Measurements from ENCODE around the gene DOC2B.
"Not testable (repeated sequence)": the region's sequence is repeated elsewhere in the genome, so short reads cannot be mapped to it uniquely, and the experiment has no call there.

Gene DOC2B

DNA sequence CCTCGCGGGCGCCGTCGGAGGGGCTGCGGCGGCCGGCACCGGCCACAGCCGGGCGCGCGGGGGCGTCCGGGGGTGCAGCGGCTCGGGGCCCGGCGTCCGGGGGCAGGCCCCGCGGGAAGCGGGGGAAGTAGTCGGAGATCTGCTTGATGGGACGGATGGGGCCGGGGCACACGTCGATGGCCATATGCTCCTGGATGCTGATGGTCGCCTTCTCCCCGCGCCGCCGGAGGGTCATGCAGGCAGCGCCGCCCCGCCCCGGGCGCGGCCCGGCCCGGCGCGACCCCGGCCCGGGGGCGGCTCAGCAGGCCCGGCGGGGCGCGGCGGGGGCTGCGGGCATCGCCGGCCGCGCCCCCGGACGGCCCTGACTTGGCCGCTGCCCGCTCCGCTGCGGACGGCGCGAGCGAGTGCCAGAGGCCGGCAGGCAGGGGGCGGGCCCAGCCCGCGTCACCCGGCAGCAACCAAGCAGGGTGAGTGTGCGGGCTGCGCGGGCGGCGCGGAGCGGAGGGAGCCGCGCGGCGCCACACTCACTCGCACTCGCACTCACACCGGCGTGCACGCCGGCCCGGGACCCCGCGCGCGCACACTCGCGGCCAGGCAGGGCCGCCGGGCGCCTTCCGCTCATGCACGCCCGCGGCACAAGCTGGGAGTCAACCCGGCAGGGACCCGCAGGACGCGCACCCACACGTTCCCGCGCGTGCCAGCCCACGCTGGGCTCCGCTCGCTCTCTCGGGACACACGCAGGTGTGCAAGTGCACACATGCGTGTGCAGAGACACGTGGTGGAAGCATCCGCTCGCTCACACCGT, at the start of gene DOC2B:
DOC2B (minus strand) TSS at position 406 of the 805 bp plus-strand sequence; CDS start at position 235, 171 bp downstream.
- DNase-seq (ENCODE audit: low spot score): peak; percentile 48

DNA sequence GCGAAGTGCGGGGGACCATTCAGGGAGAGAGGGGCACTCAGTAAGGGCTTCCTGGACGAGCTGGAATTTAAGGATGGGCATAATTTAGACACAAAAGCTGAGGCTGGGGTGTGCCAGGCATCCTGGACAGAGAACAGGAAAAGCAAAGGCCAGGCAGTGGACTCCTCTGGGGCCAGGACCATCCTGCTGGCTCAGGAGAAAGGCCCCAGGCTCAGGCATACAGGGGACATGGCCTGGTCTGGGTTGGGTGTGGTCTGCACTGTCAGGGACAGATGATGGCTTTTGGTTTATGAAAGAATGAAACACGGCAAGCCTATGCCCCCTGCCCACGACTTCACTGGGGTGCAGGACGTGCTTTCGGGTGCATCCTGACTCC, 48.9 kb upstream of the DOC2B start:
- no peak for DNase-seq (ENCODE audit: low spot score)

DNA sequence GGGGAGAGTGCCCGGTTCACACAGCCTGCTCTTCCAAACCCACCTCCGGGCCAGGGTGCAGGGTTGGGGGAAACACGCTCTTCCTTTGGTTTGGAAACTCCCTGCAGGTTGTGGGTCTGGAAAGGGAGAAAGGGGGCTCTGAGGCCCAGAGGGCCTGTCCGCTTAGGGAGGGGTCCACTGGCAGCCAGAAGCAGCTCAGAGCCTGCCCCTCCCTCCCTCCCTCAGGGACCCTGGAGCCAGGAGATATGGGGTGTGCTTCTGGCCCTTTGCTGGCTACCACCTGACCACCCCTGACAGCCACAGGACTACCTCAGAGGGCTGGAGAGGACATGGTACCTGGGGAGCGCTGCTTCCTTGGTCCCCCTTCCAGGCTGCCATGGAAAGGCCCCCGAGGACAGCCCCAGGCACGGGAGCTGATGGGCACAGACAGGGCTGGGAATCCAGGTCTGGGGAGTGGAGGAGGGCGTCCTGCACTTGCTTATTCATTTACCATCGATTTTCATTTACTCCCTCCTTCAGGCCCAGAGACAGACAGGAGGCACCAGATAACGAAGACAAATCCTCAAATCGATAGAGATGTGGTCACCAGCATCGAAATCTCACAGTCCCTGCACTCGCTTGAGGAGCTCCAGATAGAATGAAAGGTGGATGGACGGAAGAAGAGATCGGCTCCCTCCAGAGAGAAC, 48.4 kb upstream of the DOC2B start:
- no peak for DNase-seq (ENCODE audit: low spot score)

DNA sequence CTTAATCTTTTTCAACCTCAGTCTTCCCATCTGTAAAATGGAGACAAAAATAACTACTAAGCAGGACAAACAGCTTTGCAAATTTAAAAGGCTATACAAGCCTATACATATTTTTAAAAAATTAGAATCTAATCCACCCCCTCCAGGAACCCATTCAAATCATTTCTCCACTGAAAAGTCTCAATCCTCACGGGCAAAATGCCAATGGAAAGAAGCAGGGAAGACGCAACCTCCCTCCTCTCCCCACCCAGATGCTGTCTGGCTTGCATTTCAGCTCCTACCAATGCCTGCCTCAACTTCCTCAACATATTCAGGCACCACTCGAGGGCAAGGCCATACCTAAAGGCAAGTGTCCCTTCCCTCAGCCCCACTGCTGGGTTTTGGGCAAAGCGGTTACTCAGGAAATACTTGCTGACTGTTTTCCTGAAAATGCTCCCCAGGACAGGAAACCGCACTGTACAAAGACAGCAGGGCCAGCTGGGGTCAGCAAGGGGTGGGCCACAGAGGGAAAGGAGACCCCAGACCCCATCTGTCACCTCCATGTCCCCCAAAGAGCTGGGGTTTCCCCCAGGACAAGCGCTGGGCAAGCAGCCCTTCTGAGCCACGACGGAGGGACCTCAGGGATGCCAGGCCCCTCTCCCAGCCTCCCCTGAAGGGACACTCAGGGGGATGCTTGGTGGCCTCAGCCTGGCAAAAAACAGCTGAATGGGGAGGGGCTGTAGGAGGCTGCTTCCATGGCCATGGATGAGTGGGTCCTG, 47.7 kb upstream of the DOC2B start:
- DNase-seq (ENCODE audit: low spot score): no peak

DNA sequence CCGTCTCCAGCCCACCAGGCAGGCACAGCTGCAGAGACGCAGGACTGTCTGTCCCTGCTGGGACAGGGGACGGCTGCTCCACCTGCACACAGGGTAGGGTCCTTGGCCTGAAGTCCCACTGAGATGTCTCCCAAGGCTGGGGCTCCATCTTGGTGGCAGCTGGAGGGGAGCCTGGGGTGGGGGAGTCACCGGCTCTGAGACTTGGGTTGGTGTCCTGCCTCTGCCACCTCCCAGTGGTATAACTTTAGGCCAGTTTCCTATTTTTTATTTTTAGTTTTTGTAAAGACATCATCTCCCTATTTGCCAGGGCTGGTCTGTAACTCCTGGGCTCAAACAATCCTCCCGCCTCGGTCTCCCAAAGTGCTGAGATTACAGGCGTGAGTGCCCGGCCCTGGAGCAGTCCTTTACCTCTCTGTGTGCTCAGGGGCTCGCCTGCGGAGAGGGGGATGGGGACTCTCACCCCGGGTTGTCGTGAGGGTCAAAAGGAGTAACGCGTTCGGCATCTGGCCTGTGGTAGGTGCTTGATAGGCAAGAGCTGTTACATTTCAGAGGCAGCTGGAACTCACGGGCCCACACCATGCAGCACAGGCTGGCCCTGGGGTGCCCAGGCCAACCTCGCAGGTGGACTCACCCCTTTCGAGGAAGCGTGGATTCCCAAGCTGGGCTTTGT, 46.6 kb upstream of the DOC2B start:
- no peak for DNase-seq (ENCODE audit: low spot score)

DNA sequence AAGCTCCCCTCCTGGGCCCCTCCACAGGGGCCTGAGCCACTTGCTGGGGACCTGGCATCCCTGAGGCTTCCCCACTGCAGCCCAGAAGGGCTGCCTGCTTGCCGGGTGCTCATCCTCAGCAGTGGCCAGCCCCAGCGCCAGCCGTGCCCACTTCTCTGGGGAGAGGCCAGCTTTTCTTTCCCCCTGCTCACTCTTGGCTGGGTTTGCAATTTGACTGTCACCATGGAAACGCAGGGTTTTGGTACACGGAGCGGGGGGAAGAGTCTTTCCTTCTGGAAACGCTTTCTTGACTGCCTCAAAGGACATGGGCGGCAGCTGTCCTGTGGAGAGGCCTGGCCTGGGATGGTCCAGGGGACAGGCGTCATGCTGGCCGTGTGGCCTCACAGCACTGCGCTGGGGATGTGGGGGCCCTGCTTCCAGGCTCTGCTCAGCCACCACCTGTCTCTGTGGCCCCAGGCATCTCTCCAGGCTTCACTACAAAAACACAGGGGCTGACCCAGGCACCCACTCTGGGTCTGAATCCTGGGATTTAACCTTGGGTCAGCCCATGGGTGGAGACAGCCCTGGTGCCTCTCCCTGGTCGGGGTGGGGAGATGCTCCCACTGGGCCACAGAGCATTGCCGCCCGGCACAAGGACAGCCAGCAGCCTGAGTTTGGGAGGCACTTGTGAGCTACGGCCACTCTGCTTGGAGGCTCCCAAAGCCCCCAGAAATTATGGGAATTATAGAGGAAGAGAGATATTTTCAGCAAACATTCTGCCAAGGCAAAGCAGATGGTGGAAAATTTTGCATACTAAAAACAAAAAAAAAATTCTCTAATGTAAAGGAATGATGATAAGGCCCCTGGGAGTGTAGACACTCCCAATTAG, 45.9 kb upstream of the DOC2B start:
- no peak for DNase-seq (ENCODE audit: low spot score)

DNA sequence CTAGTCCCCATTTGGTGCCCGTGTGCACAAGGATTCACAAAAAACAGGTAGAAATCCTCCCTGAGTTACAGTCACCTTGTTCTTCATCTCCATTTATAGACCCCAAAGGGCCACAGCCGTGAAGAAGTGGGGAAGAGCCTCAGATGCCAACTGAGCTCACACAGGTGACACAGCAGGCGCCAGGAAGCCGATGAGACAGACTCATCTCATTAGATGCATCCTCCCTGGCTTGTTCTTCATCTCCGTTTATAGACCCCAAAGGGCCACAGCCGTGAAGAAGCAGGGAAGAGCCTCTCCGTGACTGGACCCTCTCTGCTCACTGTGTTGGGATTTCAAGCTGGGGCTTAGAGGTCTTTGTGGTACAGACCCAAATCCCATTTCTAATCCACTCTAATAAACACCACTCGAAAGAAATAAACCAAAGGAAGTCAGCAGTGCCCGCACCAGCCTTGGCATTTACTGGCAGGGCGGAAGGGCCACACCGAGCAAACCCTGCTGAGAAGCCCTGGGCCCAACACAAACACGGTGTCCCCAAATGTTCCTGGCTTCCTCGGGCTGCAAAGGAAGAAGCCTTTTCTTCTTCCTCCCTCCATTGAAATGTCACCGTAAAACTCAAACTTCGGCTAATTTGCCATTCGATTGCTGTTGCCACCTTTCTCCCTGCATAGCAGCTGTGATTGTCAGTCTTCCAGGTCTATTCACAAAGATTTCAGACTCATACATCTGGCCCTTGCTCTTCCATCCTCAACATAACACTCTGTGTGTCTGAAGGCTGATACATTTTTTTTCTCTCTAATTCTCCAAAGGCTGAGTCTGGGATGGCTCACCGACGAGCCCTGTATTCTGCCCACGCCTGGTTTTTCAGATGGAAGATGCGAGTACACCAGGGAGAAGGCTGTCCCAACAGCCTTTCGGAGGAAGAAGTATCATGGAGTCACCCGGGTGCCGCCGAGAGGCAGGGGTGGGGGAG, 44.9 kb upstream of the DOC2B start:
- DNase-seq (ENCODE audit: low spot score): no peak

DNA sequence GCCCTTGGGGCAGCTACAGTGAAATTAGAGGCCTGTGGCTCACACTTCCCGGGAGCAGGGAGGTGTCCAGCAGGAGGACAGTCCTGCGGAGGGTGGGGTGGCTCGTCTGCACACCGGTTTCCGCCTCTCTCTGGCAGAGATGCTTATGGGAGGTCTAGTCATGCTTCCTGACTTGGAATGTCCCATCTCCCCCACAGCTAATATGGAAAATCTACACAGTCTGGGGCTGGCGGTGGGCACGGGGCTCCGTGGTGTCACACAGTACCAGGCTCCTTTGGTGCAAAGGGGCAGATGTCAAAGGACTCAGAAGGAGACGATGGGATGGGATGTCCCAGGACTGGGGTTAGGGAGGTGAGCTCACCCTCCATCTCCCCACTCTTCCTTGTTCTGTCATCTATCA, 44.1 kb upstream of the DOC2B start:
- no peak for DNase-seq (ENCODE audit: low spot score)

DNA sequence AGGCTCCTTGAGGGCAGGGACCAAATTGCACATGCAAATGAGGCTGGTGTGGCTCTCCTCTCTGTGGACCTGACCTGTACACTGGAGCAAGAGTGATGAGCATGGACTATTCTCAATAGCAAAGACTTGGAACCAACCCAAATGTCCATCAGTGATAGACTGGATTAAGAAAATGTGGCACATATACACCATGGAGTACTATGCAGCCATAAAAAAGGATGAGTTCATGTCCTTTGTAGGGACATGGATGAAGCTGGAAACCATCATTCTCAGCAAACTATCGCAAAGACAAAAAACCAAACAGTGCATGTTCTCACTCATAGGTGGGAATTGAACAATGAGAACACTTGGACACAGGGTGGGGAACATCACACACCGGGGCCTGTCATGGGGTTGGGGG, 43.1 kb upstream of the DOC2B start:
- DNase-seq (ENCODE audit: low spot score): not testable (repeated sequence)

DNA sequence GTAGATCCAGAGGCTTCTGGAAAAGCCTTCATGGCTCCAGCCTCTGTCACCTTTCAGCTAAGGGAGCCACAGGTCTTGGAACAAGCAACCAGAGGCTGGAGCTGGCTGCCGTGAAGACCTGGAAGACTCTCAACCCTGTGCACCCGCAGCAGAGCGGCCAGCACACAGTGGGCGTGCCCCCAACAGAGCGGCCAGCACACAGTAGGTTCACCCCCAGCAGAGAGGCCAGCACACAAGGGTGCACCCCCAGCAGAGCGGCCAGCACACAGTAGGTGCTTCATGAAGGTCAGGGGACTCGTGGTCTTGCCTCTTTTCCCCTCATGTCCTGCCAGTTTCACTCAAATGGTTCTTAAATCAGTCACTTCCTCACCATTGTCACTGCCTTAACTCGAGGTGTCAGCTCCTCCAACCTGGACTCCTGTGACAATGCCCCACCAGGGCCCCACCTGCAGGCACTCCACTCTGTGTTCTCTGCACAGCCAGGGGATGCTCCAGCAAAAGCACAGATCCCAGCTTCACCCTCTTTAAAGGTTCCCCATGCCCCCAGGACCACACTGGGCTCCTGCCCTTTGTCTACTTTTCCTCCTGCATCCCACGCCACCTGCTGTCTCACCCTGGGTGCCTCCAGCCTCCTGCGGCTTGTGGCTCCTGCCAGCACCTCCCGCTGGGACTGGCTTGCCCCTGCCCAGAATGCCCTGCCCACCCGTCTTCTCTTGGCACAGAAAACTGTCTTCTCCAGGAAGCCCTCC, 42.4 kb upstream of the DOC2B start:
- DNase-seq (ENCODE audit: low spot score): no peak

DNA sequence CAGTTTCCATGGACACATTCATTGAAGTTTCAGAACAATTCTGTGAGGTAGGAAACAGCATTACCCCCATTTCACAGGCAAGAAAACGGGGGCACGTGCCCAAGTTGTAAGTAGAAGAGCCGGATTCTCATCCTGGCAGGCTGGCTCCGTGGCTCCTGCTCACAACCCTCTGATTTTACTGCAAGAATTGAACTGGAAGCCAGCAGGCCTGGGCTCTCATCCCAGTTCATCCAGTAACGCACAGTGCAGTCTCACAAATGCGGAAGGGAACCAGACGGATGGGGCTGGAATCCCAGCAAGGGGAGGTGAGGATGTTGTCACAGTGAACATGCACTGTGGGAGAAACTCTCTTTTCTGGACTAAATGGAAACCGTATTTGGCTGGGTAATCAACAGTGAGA, 40.7 kb upstream of the DOC2B start:
- no peak for DNase-seq (ENCODE audit: low spot score)

DNA sequence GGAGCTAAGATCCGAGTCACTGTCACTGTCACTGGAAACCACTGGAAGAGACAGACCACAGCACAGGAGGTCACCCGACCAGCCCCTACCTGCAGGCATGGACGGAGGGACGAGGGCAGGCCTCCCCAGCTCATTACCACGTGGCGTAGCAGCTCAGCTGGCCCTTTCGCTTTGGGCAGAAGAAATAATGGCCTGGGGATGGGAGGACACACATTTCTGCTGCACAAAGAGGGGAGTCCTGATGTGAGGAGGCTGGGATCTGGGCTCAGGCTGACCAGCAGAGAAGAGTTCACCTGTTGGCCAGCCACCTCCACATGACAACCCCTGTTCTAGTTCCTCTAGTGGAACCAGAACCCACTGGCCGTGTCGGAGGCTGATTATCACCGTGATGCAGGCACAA, 38.2 kb upstream of the DOC2B start:
- DNase-seq (ENCODE audit: low spot score): no peak

DNA sequence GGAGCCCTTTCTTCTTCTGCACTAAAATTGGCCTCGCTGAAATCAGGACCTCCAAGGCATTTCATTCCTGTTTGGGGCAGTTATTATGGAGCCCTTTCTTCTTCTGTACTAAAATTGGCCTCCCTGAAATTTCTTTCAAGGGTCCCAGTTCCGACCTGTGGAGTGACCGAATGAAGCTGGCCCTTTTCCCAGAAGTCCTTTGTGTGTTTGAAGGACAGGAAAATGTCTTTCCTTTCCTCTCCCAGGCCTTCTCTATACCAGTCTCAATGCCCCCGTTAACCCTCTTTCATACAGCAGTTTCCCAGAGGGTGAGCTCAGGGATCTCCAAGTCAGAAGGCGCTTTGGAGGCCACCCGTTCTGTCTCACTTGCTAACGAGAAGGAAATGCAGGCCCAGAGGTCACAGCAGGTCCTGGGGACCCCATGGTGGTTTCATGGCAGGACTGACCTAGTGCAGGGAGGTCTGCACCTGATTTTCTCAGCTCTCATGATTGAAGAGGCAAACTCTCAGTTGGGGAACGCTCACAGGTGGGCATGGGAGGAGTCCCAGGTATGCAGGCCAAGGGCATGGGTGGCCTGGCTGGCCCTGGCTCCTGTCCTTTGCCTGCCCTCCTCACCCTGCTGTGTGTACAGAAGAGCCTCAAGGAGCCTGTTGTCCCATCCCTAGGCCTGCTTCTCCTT, 37.1 kb upstream of the DOC2B start:
- no peak for DNase-seq (ENCODE audit: low spot score)

DNA sequence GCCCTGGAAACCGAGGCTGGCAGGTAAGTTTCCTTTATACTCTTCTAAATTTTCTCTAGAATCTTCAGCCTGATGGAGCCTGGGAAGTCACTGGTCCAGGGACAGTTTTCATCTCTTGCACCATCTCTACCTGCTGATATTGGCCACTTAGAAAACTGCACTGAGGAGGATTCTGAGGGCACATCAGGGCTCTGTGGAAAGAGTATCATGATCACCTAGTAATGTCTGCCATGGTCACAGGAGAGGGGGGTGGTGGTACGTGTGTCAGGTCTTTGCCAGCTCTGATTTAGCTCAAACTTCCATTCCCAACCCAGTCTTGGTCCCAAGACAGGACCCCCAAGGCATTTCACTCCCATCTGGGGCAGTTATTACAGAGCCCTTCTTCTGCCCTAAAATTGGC, 35.2 kb upstream of the DOC2B start:
- no peak for DNase-seq (ENCODE audit: low spot score)

DNA sequence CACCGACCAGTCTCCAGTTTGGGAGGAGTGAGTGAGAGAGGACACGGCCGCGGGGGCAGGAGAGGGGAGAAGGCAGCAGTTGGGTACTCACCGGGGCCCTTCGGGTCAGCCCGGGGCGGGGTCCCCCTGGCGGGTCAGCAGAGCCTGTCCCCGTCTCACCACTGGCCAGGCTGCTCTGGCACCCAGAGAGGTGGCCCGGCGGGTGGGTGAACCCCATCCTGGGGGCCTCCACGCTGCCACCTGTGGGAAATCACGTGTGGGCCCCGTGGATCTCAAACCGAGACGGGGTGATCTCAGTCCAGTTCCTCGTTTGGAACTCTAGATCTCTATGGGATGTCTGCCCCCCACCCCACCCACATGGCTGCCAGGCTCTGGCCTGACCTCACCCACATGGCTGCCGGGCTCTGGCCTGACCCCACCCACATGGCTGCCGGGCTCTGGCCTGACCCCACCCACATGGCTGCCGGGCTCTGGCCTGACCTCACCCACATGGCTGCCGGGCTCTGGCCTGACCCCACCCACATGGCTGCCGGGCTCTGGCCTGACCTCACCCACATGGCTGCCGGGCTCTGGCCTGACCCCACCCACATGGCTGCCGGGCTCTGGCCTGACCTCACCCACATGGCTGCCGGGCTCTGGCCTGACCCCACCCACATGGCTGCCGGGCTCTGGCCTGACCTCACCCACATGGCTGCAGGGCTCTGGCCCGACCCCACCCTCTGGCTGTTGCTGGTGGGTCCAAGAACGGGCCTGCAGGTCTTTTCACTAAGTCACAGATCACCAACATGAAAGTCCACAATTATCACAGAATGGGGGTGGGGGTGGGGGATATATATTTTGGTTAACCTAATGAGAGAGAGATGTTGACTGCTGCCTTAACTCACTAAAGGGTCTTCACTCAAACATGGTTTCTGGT, 34.4 kb upstream of the DOC2B start:
- DNase-seq (ENCODE audit: low spot score): not testable (repeated sequence)

DNA sequence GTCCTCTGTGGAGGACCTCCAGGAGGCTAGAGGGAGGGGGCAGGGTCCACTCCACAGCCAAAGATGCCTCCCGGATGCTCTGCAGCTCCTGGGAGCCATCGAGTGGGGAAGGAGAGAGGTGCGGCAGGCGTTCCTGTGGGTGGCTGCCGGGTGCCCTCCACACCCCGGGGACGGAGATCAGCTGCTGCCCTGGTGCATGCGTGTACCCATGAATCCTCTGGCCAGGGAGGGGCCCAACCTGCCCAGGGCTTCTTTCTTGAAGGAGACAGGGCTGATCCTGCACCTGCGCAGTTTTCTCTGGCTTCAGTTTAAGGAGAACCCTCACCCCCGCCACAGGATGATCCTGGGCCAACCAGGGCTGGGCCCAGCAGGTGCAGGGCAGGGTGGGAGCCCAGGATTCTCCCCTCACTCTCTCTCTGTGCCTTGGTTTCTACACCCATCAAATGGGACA, 33.5 kb upstream of the DOC2B start:
- no peak for DNase-seq (ENCODE audit: low spot score)

DNA sequence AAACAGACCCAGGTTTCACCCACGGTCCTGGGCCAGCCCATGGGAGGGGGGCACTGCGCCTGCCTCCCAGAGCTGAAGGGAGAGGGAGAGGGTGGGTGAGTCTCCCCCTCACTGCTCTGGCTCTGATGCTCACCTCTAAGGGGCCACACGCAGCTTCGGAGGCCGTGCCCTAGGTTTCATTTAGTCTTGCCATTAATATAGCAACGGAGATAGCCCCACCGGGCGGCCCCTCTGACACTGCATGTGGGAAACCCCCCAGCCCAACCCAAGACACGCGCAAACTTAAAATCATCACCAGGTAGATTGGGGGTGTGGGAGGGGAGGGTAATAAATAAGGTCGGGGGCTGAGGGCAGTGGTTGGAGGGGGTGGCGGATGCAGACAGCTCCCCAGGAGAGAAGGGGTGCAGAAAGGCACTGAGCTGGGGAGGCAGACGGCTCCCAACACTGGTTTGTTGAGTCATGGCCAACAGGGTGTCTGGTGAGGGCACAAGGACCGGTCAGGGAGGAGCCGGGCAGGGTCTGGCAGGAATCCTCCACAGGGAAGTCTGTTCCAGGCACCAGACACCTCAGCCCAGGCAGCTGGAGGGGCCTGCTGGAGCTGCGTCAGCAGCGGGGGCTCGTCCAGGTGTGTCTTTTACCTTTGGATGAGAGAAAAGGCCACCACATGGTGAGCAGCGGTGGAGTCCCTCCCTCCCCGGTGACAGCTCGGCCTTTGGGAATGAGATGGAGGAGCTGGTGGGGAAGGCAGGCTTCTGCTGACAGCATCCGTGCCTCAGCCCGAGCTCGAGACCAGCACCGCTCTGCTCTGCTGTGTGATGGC, 32.0 kb upstream of the DOC2B start:
- no peak for DNase-seq (ENCODE audit: low spot score)
